ENCODE measurements around the gene MFAP3.
"Not testable (repeated sequence)": the region's sequence is repeated elsewhere in the genome, so short reads cannot be mapped to it uniquely, and the experiment has no call there.

The MFAP3 gene

DNA sequence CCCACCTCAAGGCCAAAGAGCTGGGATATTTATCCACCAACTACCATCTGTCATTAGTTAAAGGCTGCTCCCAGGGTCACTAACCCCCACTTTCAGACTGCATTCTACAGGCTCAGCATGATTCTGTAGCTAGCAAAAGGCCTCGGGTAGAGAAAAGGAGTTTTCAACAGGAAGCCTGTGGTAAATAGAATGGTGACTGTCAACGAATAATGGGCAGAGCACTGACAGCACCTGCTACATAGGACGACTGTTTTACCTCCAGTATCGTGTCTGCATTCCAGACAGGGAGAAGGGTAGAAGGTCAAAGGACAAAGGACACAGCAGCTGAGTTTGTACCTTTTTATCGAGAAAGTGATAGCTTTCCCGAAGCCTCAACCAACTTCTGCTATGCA lies 20.3 kb downstream of the MFAP3 start:
- no peaks in the 10 kb centered on the region for H3K9me3 Mint-ChIP-seq
- peak overlapping the region; percentile 24 for H3K27ac Mint-ChIP-seq (ENCODE audit: low read depth)
- peak; percentile 64 for ATAC-seq (replicated peaks; ENCODE audit: extremely low read depth, poor library complexity, severe bottlenecking)

DNA sequence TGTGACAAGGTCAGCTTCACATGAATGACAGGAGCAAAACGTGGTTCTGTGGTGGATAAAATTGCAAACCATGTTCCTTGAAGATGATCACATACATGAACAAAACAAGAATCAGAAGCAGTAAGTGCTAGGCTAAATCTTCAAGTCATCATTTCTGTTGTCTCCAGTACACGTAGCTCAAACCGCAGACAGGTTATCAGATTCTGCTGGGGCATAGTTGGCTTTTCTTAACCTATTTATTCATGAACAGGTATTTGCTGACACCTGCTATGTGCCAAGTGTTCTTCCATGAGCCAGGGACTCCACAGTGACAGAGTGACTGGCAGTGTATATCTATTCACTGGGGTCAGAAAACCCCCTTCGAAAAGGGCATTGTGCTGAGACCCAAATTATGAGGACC lies 20.8 kb downstream of the MFAP3 start:
- ATAC-seq (replicated peaks; ENCODE audit: extremely low read depth, poor library complexity, severe bottlenecking) (no peak), DNase-seq (ENCODE audit: low spot score in 2 of 2) (no peak)
- Mint-ChIP-seq H3K4me3 (no peak overlapping the region), H3K27me3 (no peaks in the 10 kb centered on the region), H3K36me3 (ENCODE audit: insufficient read depth) (peaks cover 8% of the 10 kb centered on the region), H3K27ac (ENCODE audit: low read depth) (no peak overlapping the region), H3K9me3 (no peaks in the 10 kb centered on the region), H3K4me1 (peaks cover 37% of the 10 kb centered on the region)

More for the DNA sequence above, 20.3 kb downstream of the MFAP3 start:
- Mint-ChIP-seq H3K36me3 (ENCODE audit: insufficient read depth) (peaks cover 11% of the 10 kb centered on the region), H3K4me3 (peak overlapping the region; percentile 23), H3K4me1 (peaks cover 39% of the 10 kb centered on the region), H3K27me3 (no peaks in the 10 kb centered on the region)
- DNase-seq (ENCODE audit: low spot score in 2 of 2) = no peak

DNA sequence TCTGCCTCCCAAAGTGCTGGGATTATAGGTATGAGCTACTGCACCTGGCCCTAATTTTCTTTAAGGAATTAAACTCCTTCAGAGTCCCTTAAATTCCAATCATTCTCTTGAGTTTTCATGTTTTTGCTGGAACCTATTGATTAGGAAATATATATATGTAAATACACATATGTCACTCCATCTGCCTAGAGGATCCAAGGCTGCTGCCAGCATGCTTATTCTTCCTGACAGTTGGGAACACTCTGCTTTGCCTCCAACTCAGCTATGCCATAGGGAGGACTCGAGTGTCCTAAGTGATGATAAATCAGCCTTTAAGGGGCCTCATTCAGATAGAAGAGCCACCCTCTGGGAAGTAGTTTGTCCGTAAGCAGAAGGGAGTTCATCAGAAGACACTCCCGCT lies 21.8 kb downstream of the MFAP3 start:
- no peaks in the 10 kb centered on the region for H3K27me3 Mint-ChIP-seq
- H3K4me1 Mint-ChIP-seq = peaks cover 32% of the 10 kb centered on the region
- H3K36me3 Mint-ChIP-seq (ENCODE audit: insufficient read depth) = peaks cover 4% of the 10 kb centered on the region
- H3K9me3 Mint-ChIP-seq = no peaks in the 10 kb centered on the region
- ATAC-seq (replicated peaks; ENCODE audit: extremely low read depth, poor library complexity, severe bottlenecking) (no peak), DNase-seq (ENCODE audit: low spot score in 2 of 2) (no peak)
- H3K4me3 Mint-ChIP-seq = no peak overlapping the region
- H3K27ac Mint-ChIP-seq (ENCODE audit: low read depth) = no peak overlapping the region

DNA sequence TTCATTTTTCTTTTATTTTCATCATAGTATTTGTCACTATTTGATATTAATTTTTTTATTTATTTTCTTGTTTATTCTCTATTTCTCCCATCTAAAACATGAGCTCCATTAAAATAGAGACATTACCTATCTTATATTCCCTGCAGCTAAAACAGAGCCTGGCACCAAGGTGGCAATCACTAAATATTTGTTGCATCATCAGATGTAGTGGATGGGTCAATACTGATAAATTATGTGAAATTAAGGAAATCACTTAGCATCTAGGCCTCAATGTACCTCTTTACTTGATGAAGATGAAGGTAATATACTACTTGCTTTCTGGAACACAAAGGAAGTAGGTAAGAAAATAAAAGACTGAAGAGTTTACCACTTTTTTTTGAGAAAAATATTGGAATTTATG lies 24.6 kb downstream of the MFAP3 start:
- Mint-ChIP-seq H3K4me1 (peaks cover 17% of the 10 kb centered on the region), H3K36me3 (ENCODE audit: insufficient read depth) (peaks cover 2% of the 10 kb centered on the region), H3K9me3 (no peaks in the 10 kb centered on the region), H3K27ac (ENCODE audit: low read depth) (no peak overlapping the region), H3K4me3 (no peak overlapping the region), H3K27me3 (peaks cover 2% of the 10 kb centered on the region)
- ATAC-seq (replicated peaks; ENCODE audit: extremely low read depth, poor library complexity, severe bottlenecking) = no peak
- DNase-seq (ENCODE audit: low spot score in 2 of 2) = no peak

DNA sequence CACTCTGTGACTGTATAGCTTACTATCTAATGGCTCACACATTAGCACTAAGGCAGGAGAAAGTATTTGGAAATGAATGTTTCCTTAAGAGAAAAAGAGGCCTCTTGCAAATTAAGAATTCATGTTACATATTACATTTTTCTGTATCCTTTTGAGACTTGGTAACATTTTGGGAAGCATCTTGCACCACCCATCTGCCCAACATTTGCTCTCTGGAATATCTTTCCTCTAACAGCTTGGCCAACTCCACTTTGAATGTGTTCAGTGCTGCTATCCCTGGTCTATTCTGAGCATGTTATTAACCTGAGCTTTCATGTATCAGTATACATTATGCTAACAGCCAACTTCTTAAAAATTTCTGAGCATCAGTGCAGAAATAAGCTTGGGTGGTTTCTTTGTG lies 27.2 kb downstream of the MFAP3 start:
- Mint-ChIP-seq H3K9me3 (no peaks in the 10 kb centered on the region), H3K36me3 (ENCODE audit: insufficient read depth) (peaks cover 2% of the 10 kb centered on the region), H3K27ac (ENCODE audit: low read depth) (no peak overlapping the region), H3K4me3 (no peak overlapping the region), H3K4me1 (no peaks in the 10 kb centered on the region), H3K27me3 (peaks cover 12% of the 10 kb centered on the region)
- DNase-seq (ENCODE audit: low spot score in 2 of 2) (no peak), ATAC-seq (replicated peaks; ENCODE audit: extremely low read depth, poor library complexity, severe bottlenecking) (no peak)

DNA sequence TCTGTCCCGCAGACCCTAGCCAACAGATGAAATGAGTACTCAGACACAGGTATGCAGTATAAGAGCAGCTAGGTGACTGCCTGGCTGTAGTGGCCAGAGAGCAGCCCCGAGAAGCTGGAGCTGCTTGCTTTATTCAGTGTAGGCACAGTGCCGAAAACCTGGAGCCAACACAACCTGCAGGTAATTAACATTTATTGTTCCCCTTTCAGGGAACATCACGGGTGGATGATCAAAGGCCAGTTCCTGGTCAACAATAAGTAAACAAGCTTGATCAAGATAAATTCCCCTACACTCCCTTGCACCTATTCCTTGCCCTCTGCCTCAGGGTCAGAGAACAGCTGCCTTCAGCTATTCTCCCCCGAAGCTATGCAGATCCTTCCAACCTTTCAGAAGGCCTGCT lies 31.1 kb downstream of the MFAP3 start:
- not testable (repeated sequence) for H3K4me3 Mint-ChIP-seq; H3K36me3 Mint-ChIP-seq (ENCODE audit: insufficient read depth); DNase-seq (ENCODE audit: low spot score in 2 of 2); H3K27ac Mint-ChIP-seq (ENCODE audit: low read depth); ATAC-seq (replicated peaks; ENCODE audit: extremely low read depth, poor library complexity, severe bottlenecking); H3K9me3 Mint-ChIP-seq
- Mint-ChIP-seq H3K27me3 (peaks cover 12% of the 10 kb centered on the region), H3K4me1 (peaks cover 11% of the 10 kb centered on the region)

DNA sequence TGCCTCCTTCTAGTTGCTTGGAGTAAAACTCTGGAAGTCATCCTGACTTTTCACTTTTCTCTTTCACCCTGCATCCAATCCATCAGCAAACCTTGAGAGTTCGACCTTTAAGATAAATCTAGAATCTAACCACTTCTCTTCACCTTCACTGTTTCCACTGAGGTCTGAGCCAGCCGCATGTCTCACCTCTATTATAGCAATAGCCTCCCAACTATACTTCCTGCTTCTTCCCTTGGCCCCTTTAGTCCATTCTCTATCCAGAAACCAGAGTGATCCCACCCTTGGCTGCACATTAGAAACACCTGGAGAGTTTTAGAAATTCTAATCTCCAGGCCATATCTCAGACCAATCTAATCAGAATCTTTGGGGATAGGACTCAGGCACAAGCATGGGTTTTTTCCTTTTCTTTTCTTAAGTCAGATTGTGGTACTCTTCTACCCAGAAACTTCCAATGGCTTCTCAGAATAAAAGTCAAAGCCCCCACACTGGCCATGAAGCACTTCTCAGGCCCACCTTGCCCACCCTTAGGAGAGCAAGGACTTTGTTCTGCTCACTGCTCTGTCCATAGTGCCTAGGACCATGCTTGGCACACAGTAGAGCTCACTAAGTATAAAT lies 33.1 kb downstream of the MFAP3 start:
- ATAC-seq (replicated peaks; ENCODE audit: extremely low read depth, poor library complexity, severe bottlenecking) (no peak), DNase-seq (ENCODE audit: low spot score in 2 of 2) (no peak)
- H3K9me3 Mint-ChIP-seq = no peaks in the 10 kb centered on the region
- no peak overlapping the region for H3K4me3 Mint-ChIP-seq
- peaks cover 12% of the 10 kb centered on the region for H3K27me3 Mint-ChIP-seq
- H3K4me1 Mint-ChIP-seq = peaks cover 11% of the 10 kb centered on the region
- H3K27ac Mint-ChIP-seq (ENCODE audit: low read depth) = peak overlapping the region; percentile 74
- peaks cover 2% of the 10 kb centered on the region for H3K36me3 Mint-ChIP-seq (ENCODE audit: insufficient read depth)

DNA sequence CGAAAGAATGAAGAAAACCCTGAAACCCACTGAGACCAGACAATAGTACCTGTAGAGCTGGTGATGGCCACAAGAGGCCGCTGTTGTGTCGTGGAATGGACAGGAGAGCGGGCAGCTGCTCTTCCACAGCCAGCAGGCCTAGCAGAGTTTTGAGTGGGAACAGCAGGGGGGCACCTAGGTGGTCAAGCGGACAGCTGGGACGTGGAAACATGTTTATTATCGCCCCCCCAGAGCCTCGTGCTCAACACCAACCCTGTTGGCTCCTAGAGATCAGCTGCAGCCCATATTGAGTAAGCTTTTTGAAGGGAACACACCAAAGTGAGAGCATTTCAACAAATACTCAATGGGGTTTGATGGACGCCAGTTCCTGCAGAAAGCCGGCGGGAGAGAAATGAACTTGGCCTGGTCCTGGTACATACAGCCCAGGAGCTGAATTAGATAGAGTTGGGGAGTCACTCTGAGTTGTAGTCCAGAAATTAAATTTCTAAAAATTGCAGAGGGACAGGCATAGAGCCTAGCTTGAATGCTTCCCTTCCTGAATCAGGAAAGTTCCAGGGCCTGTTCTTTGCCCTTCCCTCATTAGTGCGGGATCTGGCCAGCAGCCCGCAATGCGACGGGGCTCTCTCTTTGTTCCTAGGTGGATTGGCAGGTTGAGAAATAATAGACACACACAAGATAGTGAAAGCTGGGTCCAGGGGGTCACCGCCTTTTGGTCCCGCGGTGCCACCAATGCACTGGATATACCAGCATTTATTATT lies 33.8 kb downstream of the MFAP3 start:
- peak; percentile 81 for ATAC-seq (replicated peaks; ENCODE audit: extremely low read depth, poor library complexity, severe bottlenecking)
- Mint-ChIP-seq H3K27me3 (peaks cover 12% of the 10 kb centered on the region), H3K4me1 (peaks cover 11% of the 10 kb centered on the region), H3K4me3 (no peak overlapping the region), H3K36me3 (ENCODE audit: insufficient read depth) (peaks cover 2% of the 10 kb centered on the region), H3K9me3 (no peaks in the 10 kb centered on the region), H3K27ac (ENCODE audit: low read depth) (peak overlapping the region; percentile 74)
- peak; percentile 69 to 82 for DNase-seq (ENCODE audit: low spot score in 2 of 2)

DNA sequence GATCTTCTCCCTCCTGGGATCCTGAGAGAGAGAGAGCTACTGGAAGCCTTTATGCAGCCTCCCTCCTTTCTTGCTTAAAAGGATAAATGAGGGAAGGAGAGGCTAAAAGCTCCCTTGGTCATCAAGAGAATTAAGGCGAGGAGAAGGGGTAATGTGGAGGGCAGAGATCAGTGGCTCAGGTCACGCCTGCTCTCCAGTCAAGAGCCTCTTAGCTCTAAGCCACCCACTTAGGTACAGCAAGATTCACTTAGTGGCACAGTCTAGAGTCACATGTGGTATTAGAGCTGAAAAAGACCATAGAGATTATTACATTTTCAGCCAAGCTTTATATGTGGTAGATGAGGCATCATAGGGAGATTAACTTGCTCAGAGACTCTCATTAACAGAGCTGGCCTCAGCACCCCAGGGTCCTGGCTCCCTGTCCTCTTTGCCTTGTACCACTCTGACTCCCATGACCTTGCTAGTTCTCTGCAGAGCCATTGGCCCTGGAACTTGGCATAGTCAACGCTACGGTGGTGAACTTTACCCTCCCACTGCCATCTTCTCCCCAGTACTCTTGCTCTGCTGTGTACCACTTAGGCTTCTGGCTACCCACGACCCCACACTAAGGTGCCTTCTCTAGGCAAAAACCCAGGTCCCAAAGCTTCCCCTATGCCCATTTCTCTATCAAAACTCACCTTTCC lies 37.6 kb downstream of the MFAP3 start:
- no peaks in the 10 kb centered on the region for H3K27me3 Mint-ChIP-seq
- peaks cover 2% of the 10 kb centered on the region for H3K36me3 Mint-ChIP-seq (ENCODE audit: insufficient read depth)
- H3K4me1 Mint-ChIP-seq = peaks cover 11% of the 10 kb centered on the region
- H3K9me3 Mint-ChIP-seq = no peaks in the 10 kb centered on the region
- H3K4me3 Mint-ChIP-seq = no peak overlapping the region
- DNase-seq (ENCODE audit: low spot score in 2 of 2) (no peak), ATAC-seq (replicated peaks; ENCODE audit: extremely low read depth, poor library complexity, severe bottlenecking) (no peak)
- no peak overlapping the region for H3K27ac Mint-ChIP-seq (ENCODE audit: low read depth)

DNA sequence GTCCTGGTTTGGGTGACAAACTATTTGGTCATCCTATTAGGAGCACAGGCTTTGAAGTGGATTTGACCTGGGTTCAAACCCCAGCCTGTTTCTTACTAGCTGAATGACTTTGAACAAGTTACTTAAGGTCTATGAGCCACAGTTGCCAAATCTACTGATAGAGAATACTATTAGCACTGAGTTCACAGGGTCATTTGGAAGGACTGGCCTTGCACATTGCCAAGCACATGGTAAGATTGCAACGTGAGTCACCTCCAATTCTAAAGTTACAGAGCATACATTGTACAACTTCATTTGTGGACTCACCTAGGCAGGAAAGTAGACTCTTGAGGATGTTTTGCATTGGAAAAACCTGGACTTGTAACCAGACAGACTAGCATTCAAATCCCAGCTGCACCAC lies 38.9 kb downstream of the MFAP3 start:
- H3K4me1 Mint-ChIP-seq = no peaks in the 10 kb centered on the region
- H3K36me3 Mint-ChIP-seq (ENCODE audit: insufficient read depth) = peaks cover 2% of the 10 kb centered on the region
- no peaks in the 10 kb centered on the region for H3K27me3 Mint-ChIP-seq
- H3K4me3 Mint-ChIP-seq = no peak overlapping the region
- H3K9me3 Mint-ChIP-seq = no peaks in the 10 kb centered on the region
- H3K27ac Mint-ChIP-seq (ENCODE audit: low read depth) = no peak overlapping the region
- ATAC-seq (replicated peaks; ENCODE audit: extremely low read depth, poor library complexity, severe bottlenecking) (no peak), DNase-seq (ENCODE audit: low spot score in 2 of 2) (no peak)

DNA sequence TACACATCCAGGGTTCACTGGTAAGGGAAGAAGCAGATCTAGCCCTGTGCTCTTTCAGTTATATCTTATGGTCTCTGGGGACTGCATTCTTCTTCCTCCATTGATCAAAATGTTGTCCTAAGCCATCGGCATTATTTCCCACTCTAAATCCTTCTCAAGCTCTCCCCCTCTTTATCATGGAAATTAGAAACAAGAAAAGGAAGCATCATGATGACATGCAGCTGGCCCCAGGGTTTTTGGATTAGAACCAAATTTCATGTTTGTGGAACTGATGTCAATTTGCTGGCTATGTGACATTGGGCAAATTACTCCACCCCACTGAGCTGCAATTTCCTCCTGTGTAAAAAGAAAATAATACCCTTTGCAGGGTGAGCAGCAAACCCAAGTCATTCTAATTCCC lies 39.5 kb downstream of the MFAP3 start:
- no peak for DNase-seq (ENCODE audit: low spot score in 2 of 2)
- peaks cover 2% of the 10 kb centered on the region for H3K36me3 Mint-ChIP-seq (ENCODE audit: insufficient read depth)
- no peaks in the 10 kb centered on the region for H3K9me3 Mint-ChIP-seq
- H3K4me3 Mint-ChIP-seq = no peak overlapping the region
- H3K27me3 Mint-ChIP-seq = no peaks in the 10 kb centered on the region
- ATAC-seq (replicated peaks; ENCODE audit: extremely low read depth, poor library complexity, severe bottlenecking) = no peak
- H3K27ac Mint-ChIP-seq (ENCODE audit: low read depth) = no peak overlapping the region
- H3K4me1 Mint-ChIP-seq = no peaks in the 10 kb centered on the region

DNA sequence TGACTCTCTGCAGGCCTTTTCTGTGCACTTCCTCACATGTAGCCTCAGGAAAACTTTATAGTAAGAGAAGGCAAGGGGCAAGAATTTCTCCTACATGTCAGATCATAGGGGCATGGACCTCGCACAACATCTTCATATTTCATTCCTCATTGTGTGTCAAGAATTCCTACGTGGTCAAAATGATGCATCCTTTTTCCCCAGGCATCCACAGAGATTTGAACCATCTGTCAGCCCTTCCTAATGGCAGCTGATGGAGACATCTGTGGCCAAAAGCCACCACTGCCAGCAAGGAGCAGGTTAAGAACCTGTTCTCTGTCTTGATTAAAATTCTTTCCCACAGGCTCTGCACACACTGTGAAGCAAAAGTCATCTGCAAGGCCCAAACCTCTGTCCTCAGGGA lies 42.5 kb downstream of the MFAP3 start:
- ATAC-seq (replicated peaks; ENCODE audit: extremely low read depth, poor library complexity, severe bottlenecking) (no peak), DNase-seq (ENCODE audit: low spot score in 2 of 2) (no peak)
- Mint-ChIP-seq H3K27me3 (peaks cover 4% of the 10 kb centered on the region), H3K27ac (ENCODE audit: low read depth) (no peak overlapping the region), H3K36me3 (ENCODE audit: insufficient read depth) (no peaks in the 10 kb centered on the region), H3K4me1 (no peaks in the 10 kb centered on the region), H3K4me3 (no peak overlapping the region), H3K9me3 (no peaks in the 10 kb centered on the region)

Measured in central memory CD8-positive, alpha-beta T cell (primary cell).